Heart right ventricle (tissue), 16 donors: Measurements from ENCODE around the gene TCERG1L. TPM values are rescaled to one million over a fixed set of nuclear protein-coding genes. Genes with fewer than 3 reads are reported as not detected.

Experiments used
- ATAC-seq, 8 donors: fragments of 200-7000 bp; cut with Tn5 transposase; one replicate each; pipeline ENCODE4 v1.9.1; 2020; ENCODE audit warnings: mild to moderate bottlenecking in 8 of 8, moderate library complexity in 8 of 8, moderate number of reproducible peaks in 1 of 8
- DNase-seq, 2 donors: peaks; one replicate each; pipeline ENCODE4 v3.0.0-alpha.2; 2020
- H3K27ac ChIP-seq, 10 donors: fragments of 200-600 bp; sonication (generic) in 2 of 10; one replicate each; pipeline versions ENCODE4 v1.5.0 to v1.8.0; 2020 to 2022; ENCODE audit warnings: mild to moderate bottlenecking in 3 of 10
- H3K27me3 ChIP-seq, 7 donors: fragments of 200-600 bp; one replicate each; pipeline ENCODE4 v1.8.0; 2021 to 2022; ENCODE audit warnings: mild to moderate bottlenecking in 2 of 7
- H3K36me3 ChIP-seq, 9 donors: fragments of 200-600 bp; sonication (generic) in 1 of 9; one replicate each; pipeline versions ENCODE4 v1.5.0 to v1.8.0; 2020 to 2022; ENCODE audit warnings: mild to moderate bottlenecking in 2 of 9
- H3K4me1 ChIP-seq, 9 donors: fragments of 200-600 bp; sonication (generic) in 1 of 9; one replicate each; pipeline versions ENCODE4 v1.5.0 to v1.8.0; 2020 to 2022; ENCODE audit warnings: mild to moderate bottlenecking in 4 of 9
- H3K4me3 ChIP-seq, 10 donors: fragments of 200-600 bp; sonication (generic) in 2 of 10; one replicate each; pipeline versions ENCODE4 v1.5.0 to v1.8.0; 2020 to 2022; ENCODE audit warnings: mild to moderate bottlenecking in 7 of 10, moderate library complexity in 2 of 10
- H3K9me3 ChIP-seq, 11 donors: fragments of 200-600 bp in 10 of 11; sonication (generic) in 2 of 11; one replicate each; pipeline versions ENCODE4 v1.5.0 to v1.8.0; 2013 to 2022; ENCODE audit warnings: mild to moderate bottlenecking in 2 of 11, control low read depth in 1 of 11, moderate library complexity in 1 of 11
- WGBS, 2 donors: extraction: QIAGEN DNeasy Blood & Tissue Kit; methylation state at CpG; one replicate each; pipeline ENCODE4 v1.1.7; 2013; ENCODE audit warnings: inconsistent platforms in 1 of 2; 5-methylcytosine and 5-hydroxymethylcytosine counted together
- intact Hi-C, 10 donors: fragments of 100-400 bp; cut with DNase I; formaldehyde crosslinking; loops; one replicate each; pipeline versions ENCODE4 v1.11.1 to v1.14.2; 2022
- polyA plus RNA-seq, 2 donors: library from polyadenylated mRNA; stranded (reverse); fragments of 200-250 nt; gene quantifications; one replicate each; pipeline ENCODE4 v1.2.3, GENCODE V29; 2013
- total RNA-seq, 10 donors: library from RNA; stranded (reverse); fragmentation: NEBNext Ultra II Directional in 3 of 10; extraction: Animal tissue kit (Norgen Biotek cat#: 25700) in 3 of 10; gene quantifications; one replicate each; pipeline versions ENCODE4 v1.2.1 to v1.2.4, GENCODE V29; 2021 to 2023
- TF ChIP-seq, protein P1 (sequence below), 9 donors: fragments of 200-600 bp; sonication (generic) in 2 of 9; IDR thresholded peaks; one replicate each; pipeline versions ENCODE4 v1.5.0 to v1.8.0; 2021 to 2022; ENCODE audit warnings: antibody characterized with exemption in 9 of 9, mild to moderate bottlenecking in 5 of 9, moderate library complexity in 1 of 9
- donor health status: Arrhythmogenic right ventricular cardiomyopathy.
- donor health status: ischemic (EF 13 %, LVEDD 7.1; RV severe dilation, severe dysfunction).
- donor health status: healthy with polysubstance abuse.
- donor health status: DM: no; HTN: yes; CAD: no.
- donor health status: DM: no; HTN: no; CAD: no.
- donor health status: ischemic (EF 25% LVEDD 6.9; RV normal size, moderate dysfunction).
- donor health status: ischemic (EF 25% LVEDD 5.7; RV mildly dilated, moderate dysfunction).
- donor health status: healthy.
- donor health status: DM: yes; HTN: yes; CAD: no.
- donor health status: Ischemic cardiomyopathy.
- donor health status: ischemic (EF 35%, LVEDD 5.7; RV mildly dilated, moderate dysfunction).
- donor health status: nonischemic (EF 11% LVEDD 7.7; RV severe dilation, severe dysfunction).
- donor health status: DM: yes; HTN: yes; CAD: no.
- donor health status: PGD.
- donor health status: ischemic (EF 29% LVEDD 5.4; RV normal size, mild dysfunction).
- donor health status: nonischemic (EF 23%, LVEDD 6.1; RV moderate dilation, normal function).

Gene TCERG1L
- total and polyA plus RNA-seq, 12 donors: 0.09 TPM; not detected in 10

DNA sequence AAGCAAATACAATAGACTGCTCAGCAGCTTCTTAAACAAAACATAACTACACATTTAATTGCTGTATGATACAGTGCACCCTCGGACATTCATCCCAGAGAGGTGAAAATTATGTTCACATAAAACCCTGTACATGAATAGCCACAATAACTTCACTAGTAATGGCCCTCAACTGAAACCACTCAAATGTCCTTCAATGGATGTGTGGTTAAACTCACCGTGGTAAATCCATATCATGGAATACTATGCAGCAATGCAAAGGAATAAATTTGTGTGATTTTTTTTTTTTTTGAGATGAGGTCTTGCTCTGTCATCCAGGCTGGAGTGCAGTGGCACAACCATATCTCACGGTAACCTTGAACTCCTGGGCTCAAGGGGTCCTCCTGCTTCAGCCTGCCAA is 252.7 kb downstream of the TCERG1L start:
- H3K9me3 ChIP-seq: peaks cover 0 to 13% (median 6%) of the 10 kb centered on the region in 11 donors
- no peak for ATAC-seq
- WGBS, 2 donors: 84 to 89% methylated on average over 3 of the region's 3 CpGs
- TF ChIP-seq, protein P1, sequence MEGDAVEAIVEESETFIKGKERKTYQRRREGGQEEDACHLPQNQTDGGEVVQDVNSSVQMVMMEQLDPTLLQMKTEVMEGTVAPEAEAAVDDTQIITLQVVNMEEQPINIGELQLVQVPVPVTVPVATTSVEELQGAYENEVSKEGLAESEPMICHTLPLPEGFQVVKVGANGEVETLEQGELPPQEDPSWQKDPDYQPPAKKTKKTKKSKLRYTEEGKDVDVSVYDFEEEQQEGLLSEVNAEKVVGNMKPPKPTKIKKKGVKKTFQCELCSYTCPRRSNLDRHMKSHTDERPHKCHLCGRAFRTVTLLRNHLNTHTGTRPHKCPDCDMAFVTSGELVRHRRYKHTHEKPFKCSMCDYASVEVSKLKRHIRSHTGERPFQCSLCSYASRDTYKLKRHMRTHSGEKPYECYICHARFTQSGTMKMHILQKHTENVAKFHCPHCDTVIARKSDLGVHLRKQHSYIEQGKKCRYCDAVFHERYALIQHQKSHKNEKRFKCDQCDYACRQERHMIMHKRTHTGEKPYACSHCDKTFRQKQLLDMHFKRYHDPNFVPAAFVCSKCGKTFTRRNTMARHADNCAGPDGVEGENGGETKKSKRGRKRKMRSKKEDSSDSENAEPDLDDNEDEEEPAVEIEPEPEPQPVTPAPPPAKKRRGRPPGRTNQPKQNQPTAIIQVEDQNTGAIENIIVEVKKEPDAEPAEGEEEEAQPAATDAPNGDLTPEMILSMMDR (IDR thresholded peaks at IDR 0.05): no peak
- no peak for DNase-seq
- H3K36me3 ChIP-seq: no peaks in the 10 kb centered on the region
- H3K27me3 ChIP-seq: peaks cover 0 to 45% (median 36%) of the 10 kb centered on the region in 7 donors
- intact Hi-C loops: no loop called here
- no peak overlapping the region for H3K4me3 ChIP-seq
- no peak overlapping the region for H3K27ac ChIP-seq
- no peaks in the 10 kb centered on the region for H3K4me1 ChIP-seq

DNA sequence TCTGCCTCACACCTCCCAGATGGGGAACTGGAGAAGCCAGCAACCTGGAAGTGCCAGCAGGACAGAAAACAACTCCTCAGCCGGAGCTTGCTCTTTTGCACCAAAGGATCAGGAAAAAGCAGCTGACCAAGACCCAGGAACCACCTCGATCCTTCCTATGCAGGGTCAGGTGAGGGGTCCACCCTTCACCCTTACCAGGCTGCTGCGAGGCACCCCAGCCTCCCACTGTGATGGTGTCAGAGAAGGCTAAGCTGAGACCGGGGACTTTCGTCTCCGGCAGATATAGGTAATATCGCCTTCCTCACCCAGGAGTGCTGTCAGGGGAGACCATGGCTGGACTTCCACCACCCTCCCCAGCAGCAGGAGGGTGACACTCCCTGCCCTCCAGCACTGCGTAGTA is 254.7 kb downstream of the TCERG1L start:
- Histone ChIP-seq H3K4me1 (no peaks in the 10 kb centered on the region), H3K36me3 (no peaks in the 10 kb centered on the region), H3K27me3 (peaks cover 0 to 43% (median 24%) of the 10 kb centered on the region in 7 donors), H3K4me3 (no peak overlapping the region), H3K27ac (no peak overlapping the region), H3K9me3 (peaks cover 0 to 13% (median 6%) of the 10 kb centered on the region in 11 donors)
- DNase-seq (no peak), ATAC-seq (no peak)
- 83 to 86% methylated on average over 8 of the region's 8 CpGs for WGBS, 2 donors
- TF ChIP-seq, protein P1 (IDR thresholded peaks at IDR 0.05): no peak
- intact Hi-C loops: no loop called here

DNA sequence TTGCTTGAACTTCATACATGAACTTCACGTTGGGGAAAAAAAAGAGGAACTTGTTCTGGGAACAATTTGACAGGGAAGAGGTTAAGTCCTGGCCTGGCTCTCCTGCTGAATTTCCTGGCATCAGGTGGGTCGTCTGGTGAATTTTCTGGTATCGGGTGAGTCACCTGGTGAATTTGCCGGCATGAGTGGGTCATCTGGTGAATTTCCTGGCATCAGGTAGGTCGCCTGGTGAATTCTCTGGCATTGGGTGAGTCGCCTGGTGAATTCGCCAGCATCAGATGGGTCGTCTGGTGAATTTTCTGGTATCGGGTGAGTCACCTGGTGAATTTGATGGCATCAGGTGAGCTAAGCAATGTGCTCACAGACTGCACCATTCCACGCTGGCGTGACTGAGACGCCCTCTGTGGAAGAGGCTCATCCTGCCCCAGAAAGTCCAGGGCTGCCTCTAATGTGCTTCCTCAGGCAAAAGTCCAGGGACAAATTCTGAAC is 255.4 kb downstream of the TCERG1L start:
- H3K9me3 ChIP-seq: peaks cover 0 to 13% (median 6%) of the 10 kb centered on the region in 11 donors
- peaks cover 0 to 47% (median 19%) of the 10 kb centered on the region in 7 donors for H3K27me3 ChIP-seq
- intact Hi-C loops: no loop called here
- H3K4me3 ChIP-seq: no peak overlapping the region
- TF ChIP-seq, protein P1 (IDR thresholded peaks at IDR 0.05): no peak
- no peaks in the 10 kb centered on the region for H3K36me3 ChIP-seq
- DNase-seq (no peak), ATAC-seq (no peak)
- no peak overlapping the region for H3K27ac ChIP-seq
- no peaks in the 10 kb centered on the region for H3K4me1 ChIP-seq
- 79 to 80% methylated on average over 12 of the region's 12 CpGs for WGBS, 2 donors

DNA sequence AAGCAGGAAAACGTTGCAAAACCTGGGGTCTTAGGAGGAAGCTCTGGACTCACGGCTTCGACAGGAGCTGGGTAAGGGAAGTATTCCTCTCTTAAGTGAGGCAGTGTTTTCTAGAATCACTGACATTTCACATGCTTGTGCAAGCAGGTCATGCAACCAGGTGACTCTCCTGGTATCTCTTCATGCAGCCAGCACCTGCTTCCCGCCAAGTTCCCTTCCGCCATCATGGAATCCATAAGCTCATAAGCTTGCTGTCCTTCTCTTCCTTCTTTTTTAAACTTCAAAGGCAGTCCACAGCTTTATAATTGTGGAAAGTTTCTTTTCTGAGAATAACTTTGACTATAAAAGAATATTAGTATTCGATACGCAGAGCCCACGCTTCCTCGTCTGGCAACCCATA is 256.1 kb downstream of the TCERG1L start:
- no peaks in the 10 kb centered on the region for H3K4me1 ChIP-seq

More for the DNA sequence above, 256.1 kb downstream of the TCERG1L start:
- no peak overlapping the region for H3K4me3 ChIP-seq
- DNase-seq (no peak), ATAC-seq (no peak)
- peaks cover 0 to 47% (median 24%) of the 10 kb centered on the region in 7 donors for H3K27me3 ChIP-seq
- H3K36me3 ChIP-seq: no peaks in the 10 kb centered on the region
- 84 to 85% methylated on average over 9 of the region's 9 CpGs for WGBS, 2 donors
- H3K9me3 ChIP-seq: peaks cover 0 to 13% (median 6%) of the 10 kb centered on the region in 11 donors
- H3K27ac ChIP-seq: no peak overlapping the region
- TF ChIP-seq, protein P1 (IDR thresholded peaks at IDR 0.05): no peak
- intact Hi-C loops: no loop called here
